Stimulated activated CD8-positive, alpha-beta memory T cell treated with anti-CD3 and anti-CD28 coated beads, Interleukin-12 subunit alpha, Interleukin-12 subunit beta, amount 100 ng/mL, for 24 hours (primary cell): Measurements from ENCODE around the gene RFX3.
A peak's percentile ranks its signal among the peaks of the same experiment; 100 is the strongest.

Experiments
- DNase-seq: peaks from one replicate; pipeline ENCODE4 v3.0.0-alpha.2; 2020; ENCODE audit errors: extremely low read depth

RFX3 gene

DNA sequence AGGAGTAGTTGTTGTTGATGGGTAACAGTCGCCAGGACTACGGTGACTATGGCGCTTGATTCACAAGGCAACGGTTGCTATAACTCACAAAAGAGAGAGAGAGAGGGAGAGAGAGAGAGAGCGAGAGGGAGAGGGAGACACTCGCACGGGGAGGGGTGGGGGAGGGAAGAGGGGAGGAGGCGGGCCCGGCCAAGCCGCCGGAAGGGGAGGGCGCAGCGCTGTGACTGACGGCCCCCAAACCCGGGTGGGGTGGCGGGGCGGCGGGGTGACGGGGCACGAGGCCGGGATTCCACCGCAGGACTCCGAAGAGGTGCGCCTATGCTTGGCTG is at the start of gene RFX3:
TSS of gene RFX3 (minus strand) at position 166 of the 329 bp plus-strand sequence. CDS start 130,413 bp downstream, outside the sequence.
- peak; percentile 83 for DNase-seq

GRCh38 chr9:3571500-3571899 is 45.7 kb upstream of the RFX3 start:
- DNase-seq, result no peak

DNA sequence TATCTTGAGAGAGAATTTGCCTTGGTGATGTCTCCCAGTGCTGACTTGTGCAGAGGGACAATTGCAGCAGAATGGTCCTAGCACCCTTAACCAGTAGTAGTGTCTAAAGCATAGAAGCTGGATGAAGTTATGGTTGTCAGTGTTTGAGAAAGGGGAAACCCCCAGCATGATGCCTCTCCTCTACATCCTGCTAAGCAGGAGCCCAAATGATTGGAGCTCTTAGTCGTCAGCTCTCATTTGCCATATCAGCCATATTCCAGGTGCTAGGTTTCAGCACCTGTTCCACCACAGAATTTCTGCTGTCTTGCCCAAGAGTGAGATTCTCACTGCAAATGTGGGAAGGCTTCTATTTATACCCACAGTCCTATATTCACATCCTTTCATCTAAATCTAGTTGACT is 43.7 kb upstream of the RFX3 start:
- no peak for DNase-seq

DNA sequence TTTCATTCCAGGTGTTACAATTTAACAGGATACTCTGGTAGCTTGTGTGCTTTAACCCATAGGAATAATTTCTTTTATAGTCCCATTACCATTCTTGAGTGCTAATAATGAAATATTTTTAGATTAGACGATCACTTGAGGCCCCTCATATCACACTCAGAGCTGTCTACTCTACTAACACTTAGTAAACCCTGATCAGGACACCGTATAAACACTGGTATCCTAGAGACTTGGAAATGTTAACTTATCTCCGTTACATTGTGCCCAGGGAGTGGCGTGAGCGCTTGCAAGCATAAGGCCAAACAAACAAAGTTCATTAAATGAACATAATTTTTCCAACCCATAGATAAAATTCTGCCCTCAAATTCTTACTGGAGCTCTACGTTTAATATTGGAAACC is 42.2 kb upstream of the RFX3 start:
- no peak for DNase-seq

- no peak for DNase-seq
Observed at GRCh38 chr9:3553076-3553765, 27.4 kb upstream of the RFX3 start.

DNA sequence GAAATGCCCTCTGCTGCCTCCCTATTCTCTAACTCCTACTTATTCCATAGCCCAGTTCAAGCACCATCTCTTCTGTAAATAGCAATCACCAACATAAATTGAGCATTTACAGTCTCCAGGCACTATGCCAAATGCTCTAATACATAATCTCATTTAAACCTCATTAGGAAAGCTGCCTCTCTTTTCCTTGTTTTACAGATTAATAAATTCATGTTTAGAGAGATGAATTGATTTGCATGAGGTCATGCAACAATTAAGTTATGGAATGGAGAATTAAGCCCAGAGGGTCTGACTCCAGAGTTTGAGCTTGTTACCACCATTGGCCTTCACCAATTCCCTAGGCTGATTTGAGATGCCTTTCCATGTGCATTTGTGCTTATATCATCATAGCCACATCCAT is 23.4 kb upstream of the RFX3 start:
- no peak for DNase-seq

DNA sequence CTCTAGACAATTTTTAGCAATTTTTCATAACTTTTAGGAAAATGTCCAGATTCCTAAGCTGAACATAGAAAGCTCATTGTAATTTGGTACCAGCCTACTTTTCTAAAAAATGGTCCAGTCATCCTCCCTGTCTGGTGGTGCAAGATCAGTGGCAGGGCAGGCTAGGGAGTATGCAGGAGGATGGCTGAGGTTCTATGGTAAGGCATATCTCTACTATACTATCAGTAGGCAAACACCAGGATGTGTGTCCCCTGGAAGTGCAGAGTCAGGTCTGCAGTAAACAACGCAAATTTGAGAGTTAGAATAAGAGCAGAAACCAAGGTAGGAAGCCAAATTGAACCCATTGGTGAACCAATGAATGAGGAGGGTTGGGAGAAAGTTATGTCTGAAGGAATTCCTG is 22.8 kb upstream of the RFX3 start:
- no peak for DNase-seq

GRCh38 chr9:3541206-3541605 is 15.4 kb upstream of the RFX3 start:
- no peak for DNase-seq

GRCh38 chr9:3534614-3535404 is 9.0 kb upstream of the RFX3 start:
- no peak for DNase-seq

DNA sequence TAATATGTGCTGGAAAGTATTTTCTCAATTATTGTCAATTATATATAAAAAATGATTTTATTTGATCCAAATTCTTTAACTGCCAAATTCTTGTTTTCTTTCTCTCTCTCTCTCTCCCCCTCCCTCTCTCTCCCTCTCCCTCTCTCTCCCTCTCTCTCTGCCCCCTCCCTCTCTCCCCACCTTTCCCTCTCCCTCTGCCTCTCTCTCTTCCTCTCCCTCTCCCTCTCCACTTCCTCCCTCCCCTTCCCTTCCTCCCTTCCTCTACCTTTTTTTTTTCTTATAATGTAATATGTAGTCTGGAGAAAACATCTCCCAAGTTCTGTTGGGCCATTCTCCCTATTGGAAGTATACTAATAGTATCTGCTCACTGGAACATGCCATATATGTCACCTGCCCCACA is 6.4 kb upstream of the RFX3 start:
- no peak for DNase-seq

DNA sequence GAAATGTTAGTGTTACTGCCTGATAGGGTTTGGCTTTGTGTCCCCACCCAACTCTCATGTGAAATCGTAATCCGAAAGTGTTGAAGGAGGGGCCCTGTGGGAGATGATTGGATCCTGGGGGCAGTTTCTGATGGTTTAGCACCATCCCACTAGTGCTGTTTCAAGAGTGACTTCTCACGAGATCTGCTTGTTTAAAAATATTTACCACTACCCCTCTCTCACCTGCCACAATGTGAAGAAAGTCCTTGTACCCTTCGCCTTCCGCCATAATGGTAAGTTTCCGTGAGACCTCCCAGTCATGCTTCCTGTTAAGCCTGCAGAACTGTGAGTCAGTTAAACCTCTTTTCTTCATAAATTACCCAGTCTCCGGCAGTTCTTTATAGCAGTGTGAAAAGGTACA is 2.6 kb upstream of the RFX3 start:
- no peak for DNase-seq

DNA sequence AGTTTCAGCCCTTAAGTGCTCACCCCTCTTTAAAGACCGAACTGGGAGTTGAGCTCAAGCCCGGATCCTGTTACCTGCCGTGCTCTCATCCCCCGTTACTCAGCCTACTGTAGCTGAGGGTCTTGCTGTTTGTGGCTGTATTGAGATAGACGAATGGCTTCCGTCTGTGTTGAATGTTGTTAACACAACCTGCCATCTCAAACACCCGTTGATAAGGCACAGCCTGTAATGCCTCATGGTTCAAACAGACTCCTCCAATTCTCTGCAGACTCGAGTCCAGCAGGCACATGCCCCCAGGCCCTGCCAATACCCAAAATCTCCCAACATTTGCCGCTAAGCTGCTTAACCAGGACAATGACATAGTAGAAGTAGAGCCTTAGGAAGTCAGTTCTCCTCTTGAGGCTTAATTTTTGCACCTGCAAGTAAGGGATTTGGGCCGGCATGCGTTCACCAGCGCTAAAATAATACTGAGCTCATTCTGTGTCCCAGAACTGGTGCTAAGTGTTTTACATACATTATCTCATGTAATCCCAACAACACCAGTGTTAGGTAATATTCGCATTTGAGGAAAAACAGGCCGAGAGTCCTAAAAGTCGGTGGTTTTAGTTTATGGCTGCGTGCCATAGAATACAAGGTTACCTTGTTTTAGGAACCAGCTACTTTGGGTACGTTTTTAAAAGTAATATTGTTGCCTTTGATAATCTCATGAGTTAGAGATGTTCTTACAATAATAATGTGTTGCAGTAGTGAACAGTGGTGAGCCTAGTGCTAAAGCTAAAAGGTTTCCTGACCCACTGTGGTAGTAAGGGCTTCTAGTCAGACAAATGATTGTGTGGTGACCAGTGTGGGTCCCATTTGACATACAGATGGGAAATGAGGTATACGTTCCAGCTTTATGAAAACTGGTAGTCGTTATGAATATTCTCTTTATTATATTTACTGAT is 1.5 kb upstream of the RFX3 start:
- DNase-seq, result no peak

DNA sequence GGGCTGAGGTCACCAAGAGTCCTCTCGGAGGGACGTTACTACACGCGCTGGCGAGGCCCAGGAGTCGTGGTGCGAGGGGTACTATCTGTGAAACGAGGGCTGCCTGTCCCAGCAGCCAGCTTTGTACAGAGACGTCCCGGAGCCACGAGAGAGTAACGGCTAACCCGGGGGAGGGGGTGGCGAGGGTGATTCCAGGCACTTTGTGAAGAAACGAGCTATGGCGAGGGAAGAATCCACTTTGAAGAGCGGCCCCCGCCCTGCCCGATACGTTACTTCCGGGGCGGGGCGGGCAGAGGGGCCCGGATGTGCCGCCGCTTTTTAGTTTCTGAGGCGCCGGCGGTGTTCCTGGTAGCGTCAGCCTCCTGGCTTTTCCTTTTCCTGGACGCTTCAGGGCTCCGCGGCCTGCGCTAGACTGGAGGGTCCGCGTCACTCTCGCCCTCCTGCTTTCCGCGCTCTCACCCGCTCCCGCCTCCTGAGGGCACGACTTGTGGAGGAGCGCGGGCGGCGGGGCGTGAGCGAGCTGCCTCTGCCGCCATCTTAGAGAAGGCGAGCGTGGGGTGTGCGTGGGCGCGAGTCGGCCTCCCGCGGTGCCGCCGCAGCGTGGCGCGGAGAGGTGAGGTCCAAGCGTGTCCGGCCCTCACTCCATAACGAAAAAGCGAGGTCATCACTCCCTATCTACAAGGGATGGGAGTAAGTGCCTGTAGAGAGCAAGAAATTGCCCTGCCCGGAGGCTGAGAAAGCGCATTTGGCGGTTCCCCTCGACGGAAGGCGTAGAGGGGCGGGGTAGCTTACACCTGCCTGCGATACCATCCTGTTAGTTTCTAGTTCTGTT is 580 bp upstream of the RFX3 start:
- peak; percentile 68 for DNase-seq

GRCh38 chr9:3525096-3525835 is 535 bp downstream of the RFX3 start:
- DNase-seq, result no peak

DNA sequence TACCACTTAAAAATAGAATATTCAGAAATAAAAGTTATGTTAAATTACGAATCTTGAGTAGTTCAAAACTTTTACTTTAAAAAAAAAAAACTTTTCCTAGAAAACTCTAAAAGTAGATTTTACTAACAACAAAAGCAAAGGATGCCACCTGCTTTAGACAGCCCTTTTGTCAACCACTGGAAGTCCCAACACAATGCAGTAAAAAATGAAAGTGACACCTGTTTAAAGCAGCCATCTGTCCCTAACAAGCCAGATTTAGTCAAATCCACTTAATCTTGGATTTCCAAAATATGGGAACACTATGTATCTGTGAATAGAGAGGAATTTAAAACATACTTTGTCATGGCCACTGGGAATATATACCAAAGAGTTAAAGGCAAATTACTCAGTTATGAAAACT is 3.8 kb downstream of the RFX3 start:
- DNase-seq, result no peak

GRCh38 chr9:3520564-3520963 is 5.2 kb downstream of the RFX3 start:
- no peak for DNase-seq

DNA sequence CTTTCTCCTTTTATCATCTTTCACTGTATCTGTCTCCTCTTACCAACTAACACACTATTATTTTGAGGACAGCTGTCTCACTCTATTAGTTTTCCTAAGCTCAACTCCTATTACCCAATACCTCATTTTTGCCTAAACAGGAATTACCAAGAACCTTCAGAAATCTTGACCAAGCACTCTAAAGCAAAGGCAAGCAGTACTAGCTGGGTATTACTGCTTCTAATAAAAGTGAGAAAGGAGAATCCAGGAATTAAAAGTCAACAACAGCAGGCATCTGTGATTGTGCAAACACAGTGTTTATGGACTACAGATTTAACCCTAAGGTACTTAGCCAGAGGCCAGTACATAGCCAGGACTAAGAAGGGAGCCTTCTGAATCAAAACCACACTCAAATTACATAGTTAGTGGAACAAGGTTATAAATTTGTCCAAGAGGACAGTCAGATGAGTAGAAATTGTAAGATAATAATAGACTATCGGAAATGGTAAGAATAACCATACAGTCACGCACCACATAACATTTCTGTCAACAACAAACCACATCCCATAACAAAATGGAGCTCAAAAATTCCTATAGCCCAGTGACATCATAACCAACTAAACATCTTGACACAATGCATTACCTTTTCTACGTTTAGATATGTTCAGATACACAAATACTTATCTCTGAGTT is 8.3 kb downstream of the RFX3 start:
- no peak for DNase-seq

DNA sequence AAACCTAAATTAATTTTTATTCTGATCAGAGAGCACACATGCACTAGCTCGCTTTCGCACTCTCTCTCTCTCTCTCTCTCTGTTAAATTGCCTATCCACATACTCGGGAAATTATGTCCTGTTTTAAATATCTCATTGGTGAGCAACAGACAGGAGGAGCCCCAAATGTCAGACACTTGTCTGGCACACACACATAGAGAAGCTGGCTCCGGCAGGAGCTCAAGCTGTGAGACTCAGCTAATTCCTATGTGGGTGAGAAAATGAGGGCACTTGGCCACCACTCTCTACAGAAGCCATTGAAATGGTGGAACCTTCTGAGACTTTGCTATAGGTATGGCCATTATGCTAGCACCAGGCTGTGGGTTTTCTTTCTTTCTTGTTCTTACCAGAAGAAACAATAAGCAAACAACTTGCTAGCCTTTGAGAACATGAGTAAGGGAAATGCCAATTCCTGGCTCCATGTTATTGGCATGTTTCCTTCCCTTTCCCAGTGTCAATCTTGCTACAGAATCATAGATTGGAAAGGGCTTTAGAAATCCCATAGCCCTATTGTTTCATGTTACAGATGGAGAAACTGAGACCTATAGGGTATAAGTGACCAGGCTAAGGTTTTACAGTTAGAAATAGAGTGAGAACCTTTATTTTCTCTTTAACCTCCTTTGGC is 9.0 kb downstream of the RFX3 start:
- no peak for DNase-seq

DNA sequence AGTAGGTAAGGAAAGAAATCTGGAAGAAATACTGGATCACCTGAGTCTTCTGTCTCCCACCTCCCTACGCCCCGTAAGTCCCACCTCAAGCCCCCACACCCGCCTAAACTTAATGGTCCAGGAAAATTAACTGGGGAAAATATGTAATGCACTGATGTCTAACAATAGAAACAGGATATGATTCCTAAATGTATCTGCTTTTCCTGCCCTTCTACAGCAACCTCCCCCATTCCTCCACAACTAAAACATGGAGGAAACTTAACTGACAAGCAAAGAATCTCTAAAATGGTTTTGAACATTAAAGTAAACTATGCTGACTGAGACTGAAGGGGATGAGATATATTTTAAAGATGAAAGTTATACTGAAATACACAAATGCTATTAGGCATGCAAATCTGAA is 10.4 kb downstream of the RFX3 start:
- DNase-seq, result no peak

DNA sequence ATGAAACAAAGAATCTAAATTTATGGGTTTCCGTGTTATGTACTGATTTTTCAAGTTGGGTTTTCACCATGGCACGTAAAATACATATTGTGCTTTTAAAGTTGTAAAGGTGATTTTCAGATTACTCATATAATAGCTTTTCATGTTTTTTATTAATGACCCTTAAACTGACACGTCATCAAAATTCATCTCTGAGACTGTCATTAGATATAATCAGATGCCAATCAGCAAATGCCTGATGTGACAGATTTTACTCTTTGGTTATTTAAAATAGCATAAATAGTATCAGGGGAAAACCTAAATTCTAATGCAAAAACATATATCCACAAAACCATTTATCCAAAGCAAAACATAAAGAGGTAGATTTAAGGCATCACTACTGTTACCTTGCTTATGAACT is 11.0 kb downstream of the RFX3 start:
- DNase-seq, result no peak
